ENCODE measurements around the gene CLDND2.

GRCh38 chr19:51341976-51342580, 26.7 kb downstream of the CLDND2 start, which contains the start of gene VSIG10L:
- TF ChIP-seq, protein P1, sequence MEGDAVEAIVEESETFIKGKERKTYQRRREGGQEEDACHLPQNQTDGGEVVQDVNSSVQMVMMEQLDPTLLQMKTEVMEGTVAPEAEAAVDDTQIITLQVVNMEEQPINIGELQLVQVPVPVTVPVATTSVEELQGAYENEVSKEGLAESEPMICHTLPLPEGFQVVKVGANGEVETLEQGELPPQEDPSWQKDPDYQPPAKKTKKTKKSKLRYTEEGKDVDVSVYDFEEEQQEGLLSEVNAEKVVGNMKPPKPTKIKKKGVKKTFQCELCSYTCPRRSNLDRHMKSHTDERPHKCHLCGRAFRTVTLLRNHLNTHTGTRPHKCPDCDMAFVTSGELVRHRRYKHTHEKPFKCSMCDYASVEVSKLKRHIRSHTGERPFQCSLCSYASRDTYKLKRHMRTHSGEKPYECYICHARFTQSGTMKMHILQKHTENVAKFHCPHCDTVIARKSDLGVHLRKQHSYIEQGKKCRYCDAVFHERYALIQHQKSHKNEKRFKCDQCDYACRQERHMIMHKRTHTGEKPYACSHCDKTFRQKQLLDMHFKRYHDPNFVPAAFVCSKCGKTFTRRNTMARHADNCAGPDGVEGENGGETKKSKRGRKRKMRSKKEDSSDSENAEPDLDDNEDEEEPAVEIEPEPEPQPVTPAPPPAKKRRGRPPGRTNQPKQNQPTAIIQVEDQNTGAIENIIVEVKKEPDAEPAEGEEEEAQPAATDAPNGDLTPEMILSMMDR (IDR thresholded peaks at IDR 0.05), result no peak
- no peak for TF ChIP-seq POLR2A (IDR thresholded peaks at IDR 0.05)

Data from esophagus squamous epithelium (tissue), 4 donors.